IPS-20b (cell line): ENCODE results near the gene RPP25L.

Experiments
- H3K27ac ChIP-seq: one replicate; pipeline ENCODE4 v1.5.1; 2013; ENCODE audit warnings: low read length
- H3K27me3 ChIP-seq: 2 replicates; pipeline ENCODE4 v1.6.1; 2013; ENCODE audit warnings: mild to moderate bottlenecking, low read length, inconsistent platforms; ENCODE audit not compliant: insufficient read depth
- H3K36me3 ChIP-seq: 2 replicates; pipeline ENCODE4 v1.6.1; 2013; ENCODE audit warnings: low read depth, mild to moderate bottlenecking, inconsistent platforms, low read length, moderate library complexity; ENCODE audit not compliant: insufficient read depth
- H3K4me1 ChIP-seq: 2 replicates; pipeline ENCODE4 v1.6.1; 2013; ENCODE audit warnings: mild to moderate bottlenecking, control low read depth, inconsistent platforms, low read length, moderate library complexity; ENCODE audit not compliant: insufficient read depth
- H3K4me3 ChIP-seq: 2 replicates; pipeline ENCODE4 v1.5.1; 2013; ENCODE audit warnings: mild to moderate bottlenecking, low read length, inconsistent platforms
- H3K9ac ChIP-seq: 2 replicates; pipeline ENCODE4 v1.6.1; 2013; ENCODE audit warnings: low read depth, mild to moderate bottlenecking, inconsistent platforms, low read length, moderate library complexity
- H3K9me3 ChIP-seq: 2 replicates; pipeline ENCODE4 v1.6.1; 2013; ENCODE audit warnings: mild to moderate bottlenecking, low read depth, low read length, inconsistent platforms; ENCODE audit not compliant: insufficient read depth

RPP25L gene

DNA sequence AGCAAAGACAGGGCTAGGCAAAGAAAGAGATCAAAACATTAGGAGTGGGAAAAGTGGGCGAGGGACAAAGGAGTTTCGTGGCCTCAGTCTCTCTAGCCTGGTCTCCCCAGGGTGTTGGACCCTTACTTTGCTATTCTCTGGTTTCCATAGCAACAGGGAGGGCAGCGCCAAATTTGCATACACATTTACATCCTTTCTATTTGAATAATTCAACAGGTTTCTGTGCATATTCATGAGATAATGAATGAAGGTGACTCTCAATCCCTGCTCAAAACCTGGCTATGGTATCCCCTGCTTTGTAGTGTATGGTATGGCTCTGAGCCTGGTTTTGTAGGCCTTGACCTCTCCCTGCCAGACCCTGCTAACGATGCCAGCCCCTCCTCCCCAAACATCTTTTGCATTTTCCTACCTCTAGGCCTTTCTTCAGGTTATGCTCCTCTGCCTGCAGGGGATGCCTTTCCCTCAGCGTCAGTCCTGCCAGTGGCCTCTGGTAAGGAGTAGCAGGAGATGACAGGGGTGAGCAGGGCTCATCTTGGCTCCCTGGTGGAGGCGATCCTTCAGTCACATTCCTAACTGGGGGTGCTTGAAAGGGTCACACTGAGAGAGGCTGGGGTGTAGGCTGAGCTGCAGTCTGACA is 9.8 kb downstream of the RPP25L start:
- H3K27ac ChIP-seq: no peak overlapping the region
- no peak overlapping the region for H3K9ac ChIP-seq
- no peaks in the 10 kb centered on the region for H3K9me3 ChIP-seq
- H3K27me3 ChIP-seq: peaks cover 17% of the 10 kb centered on the region
- H3K36me3 ChIP-seq: no peaks in the 10 kb centered on the region
- H3K4me1 ChIP-seq: no peaks in the 10 kb centered on the region
- no peak overlapping the region for H3K4me3 ChIP-seq

DNA sequence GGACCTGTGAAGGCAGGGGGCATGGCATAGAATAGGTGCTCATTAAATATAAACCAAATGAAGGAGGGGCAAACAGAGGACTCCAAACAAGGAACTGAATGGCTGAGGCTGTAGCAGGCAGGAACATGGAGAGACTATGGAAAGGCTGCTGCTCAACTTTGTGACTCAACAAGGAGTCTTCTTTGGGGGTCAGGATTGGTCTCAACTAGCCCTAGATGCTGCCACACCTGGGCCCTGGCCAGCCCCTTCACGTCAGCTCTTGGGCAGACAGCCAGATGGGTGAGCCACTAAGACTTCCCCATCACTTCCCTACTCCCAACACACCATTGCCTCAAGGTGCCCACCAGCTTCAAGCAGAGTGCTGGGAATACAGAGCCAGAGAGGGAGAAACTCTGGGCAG is 11.0 kb downstream of the RPP25L start:
- Histone ChIP-seq H3K27ac (no peak overlapping the region), H3K36me3 (no peaks in the 10 kb centered on the region), H3K27me3 (peaks cover 13% of the 10 kb centered on the region), H3K4me1 (no peaks in the 10 kb centered on the region), H3K9ac (no peak overlapping the region), H3K4me3 (no peak overlapping the region), H3K9me3 (no peaks in the 10 kb centered on the region)

DNA sequence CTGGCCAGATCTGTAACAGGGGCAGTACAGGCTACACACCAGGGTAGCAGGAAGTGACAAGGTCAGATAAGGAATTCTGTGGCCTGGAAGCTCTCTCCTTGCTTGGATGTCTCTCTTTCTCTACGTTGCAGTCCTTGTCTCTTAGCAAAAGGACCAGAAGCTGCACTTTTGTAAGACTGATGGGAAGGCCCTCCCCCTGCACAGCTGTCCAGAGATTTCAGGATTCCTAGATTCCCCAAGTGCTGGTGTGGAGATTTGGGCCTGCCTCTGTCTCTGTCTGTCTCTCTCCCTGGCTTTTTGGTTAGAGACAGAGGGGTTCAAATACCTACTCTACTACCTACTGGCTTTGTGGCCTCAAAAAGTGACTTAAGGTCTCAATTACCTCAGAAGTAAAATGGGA is 12.4 kb downstream of the RPP25L start:
- peaks cover 8% of the 10 kb centered on the region; the same call in 1 of the 2 replicates for H3K27me3 ChIP-seq

DNA sequence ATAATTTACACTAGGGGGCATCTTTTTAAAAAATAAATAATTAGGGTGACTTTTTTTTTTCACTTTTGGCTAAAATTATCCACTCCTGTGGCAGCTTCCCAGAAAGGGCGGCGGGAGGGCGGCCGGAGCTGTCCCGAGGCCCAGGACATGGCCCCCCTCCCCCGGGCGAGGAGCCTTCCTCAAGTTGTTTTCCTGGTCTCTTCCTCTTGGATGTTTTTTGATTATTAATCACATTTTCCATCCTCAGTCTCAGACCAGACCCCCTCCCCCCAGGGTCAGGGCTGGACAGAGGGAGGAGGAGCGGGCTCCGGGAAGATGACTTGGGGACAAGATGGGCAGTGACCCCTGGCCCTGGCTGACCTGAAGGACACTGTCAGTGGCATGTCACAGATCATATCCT is 17.7 kb downstream of the RPP25L start:
- Histone ChIP-seq H3K27me3 (peaks cover 62% of the 10 kb centered on the region), H3K36me3 (no peaks in the 10 kb centered on the region), H3K4me1 (no peaks in the 10 kb centered on the region; the same call in 1 of the 2 replicates), H3K4me3 (no peak overlapping the region), H3K27ac (no peak overlapping the region), H3K9ac (no peak overlapping the region), H3K9me3 (no peaks in the 10 kb centered on the region)

More for the DNA sequence above, 12.4 kb downstream of the RPP25L start:
- no peak overlapping the region for H3K9ac ChIP-seq
- no peaks in the 10 kb centered on the region for H3K4me1 ChIP-seq
- H3K9me3 ChIP-seq: no peaks in the 10 kb centered on the region
- no peaks in the 10 kb centered on the region for H3K36me3 ChIP-seq
- no peak overlapping the region for H3K27ac ChIP-seq
- H3K4me3 ChIP-seq: no peak overlapping the region

DNA sequence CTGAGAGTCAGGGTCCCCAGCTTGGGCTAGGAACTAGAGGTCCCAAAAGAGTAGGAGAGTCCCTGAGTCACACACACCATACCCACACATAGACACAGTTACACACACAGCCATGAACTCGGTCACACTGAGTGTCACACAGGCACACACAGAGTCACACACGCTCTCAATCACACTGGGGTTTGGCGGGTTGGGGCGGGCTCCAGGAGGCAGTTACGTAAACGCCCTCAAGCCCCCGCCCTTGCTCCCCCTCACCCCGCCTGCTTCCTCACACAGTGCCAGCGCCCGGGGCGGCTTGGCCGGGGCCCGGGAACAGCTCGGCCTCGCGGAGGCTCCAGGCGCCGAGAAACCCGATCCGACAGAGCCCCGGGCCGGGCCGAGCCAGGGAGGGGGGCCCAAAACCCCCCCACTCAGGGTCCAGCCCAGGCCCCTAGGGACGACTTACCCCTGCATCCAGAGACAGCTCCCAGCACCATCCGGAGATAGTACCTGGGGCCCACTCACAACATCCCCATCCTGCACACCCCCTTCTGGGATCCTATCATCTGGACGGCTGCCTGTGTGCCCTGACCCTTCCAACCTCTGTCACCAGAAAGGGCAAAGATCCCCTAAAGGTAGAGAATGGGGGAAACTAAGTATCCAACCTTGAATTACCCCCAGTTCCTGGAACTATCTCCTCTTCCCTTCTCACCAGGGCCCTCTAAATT is 18.8 kb downstream of the RPP25L start:
- no peak overlapping the region; the same call in 1 of the 2 replicates for H3K4me3 ChIP-seq
- no peak overlapping the region for H3K9ac ChIP-seq
- no peaks in the 10 kb centered on the region for H3K36me3 ChIP-seq
- H3K27me3 ChIP-seq: peaks cover 73% of the 10 kb centered on the region
- H3K27ac ChIP-seq: no peak overlapping the region
- no peaks in the 10 kb centered on the region for H3K9me3 ChIP-seq
- H3K4me1 ChIP-seq: no peaks in the 10 kb centered on the region; the same call in 1 of the 2 replicates

DNA sequence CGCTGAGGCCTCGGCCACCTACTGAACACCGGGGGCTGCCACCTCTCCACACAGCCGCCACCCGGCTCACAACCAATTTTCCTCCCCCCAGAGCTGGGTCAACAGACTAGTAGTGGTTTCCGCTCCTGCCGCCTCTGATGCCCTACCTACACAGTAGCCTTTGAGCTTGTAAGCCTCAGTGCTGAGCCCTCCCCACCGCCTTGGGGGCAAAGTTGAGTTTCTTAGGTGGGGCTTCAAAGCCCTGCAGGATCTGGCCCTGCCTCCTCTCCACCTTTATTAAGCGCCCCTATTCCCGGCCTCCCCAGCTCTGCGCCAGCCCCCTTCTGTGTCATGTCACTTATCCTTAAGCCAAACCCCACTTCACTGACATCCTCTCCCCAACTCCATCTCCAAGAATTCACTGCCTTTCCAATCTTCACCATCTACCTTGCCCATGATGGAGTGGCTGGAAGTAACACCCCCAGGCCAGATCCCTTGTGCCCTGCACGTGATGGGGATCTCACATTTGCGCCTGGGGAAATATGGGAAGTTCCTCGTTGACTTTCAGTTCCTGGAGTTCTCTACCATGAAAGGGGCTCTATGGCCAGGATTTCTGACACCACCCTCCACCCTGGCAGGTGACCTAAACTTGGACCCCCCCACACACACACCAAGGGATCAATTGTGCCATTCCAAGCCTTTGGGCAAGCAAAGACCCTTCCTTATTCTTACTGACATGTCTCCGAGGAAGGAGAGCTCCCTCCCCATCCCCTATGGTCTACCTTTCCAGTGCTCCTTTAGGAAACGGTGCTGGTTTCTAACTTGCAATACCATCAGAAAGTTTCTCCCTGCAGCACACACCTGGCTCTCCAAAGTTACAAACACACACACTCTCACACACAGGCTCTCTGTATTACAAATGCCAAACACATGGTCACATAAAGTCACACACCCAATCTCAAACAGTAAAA is 19.7 kb downstream of the RPP25L start:
- no peak overlapping the region for H3K27ac ChIP-seq
- peaks cover 82% of the 10 kb centered on the region for H3K27me3 ChIP-seq
- no peak overlapping the region; the same call in 1 of the 2 replicates for H3K4me3 ChIP-seq

DNA sequence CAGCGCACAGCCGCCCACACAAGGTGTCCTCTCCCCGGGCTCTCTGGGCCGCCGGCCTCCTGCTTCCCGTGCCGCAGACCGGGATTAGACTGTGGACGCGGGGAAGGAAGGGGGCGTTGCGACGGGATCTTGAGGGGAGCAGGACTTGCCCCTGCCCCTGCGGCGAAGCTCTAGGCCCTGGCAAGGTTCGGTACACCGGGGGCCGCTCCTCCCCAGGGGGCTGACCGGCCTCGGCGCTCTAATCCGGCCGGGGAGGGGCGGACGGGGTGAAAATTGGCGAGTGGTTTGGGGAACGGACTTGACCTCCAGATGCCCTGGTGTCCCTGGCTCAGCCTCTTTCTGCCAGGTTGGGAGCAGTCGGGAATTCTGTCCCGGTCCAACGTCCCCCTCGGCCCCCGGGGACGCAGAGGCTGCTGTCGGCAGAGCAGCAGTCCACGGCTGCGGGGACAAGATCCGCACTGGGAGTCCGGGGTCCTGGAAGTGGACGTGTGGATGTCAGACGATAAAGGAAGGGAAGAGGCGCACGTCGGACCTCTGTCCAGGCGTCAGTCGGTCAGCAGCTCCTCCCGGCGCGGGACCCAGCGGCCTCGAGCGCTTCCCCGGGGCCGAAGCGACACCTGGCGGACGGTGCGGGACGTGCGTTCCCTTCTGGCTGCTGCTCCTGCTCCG is 20.5 kb downstream of the RPP25L start:
- Histone ChIP-seq H3K9me3 (peaks cover 3% of the 10 kb centered on the region; the same call in 1 of the 2 replicates), H3K9ac (no peak overlapping the region), H3K4me1 (no peaks in the 10 kb centered on the region; the same call in 1 of the 2 replicates), H3K4me3 (peak overlapping the region; percentile 50; the same call in 1 of the 2 replicates), H3K27ac (no peak overlapping the region), H3K36me3 (no peaks in the 10 kb centered on the region), H3K27me3 (peaks cover 90% of the 10 kb centered on the region)

More for the DNA sequence above, 19.7 kb downstream of the RPP25L start:
- no peaks in the 10 kb centered on the region for H3K36me3 ChIP-seq
- no peak overlapping the region for H3K9ac ChIP-seq
- no peaks in the 10 kb centered on the region; the same call in 1 of the 2 replicates for H3K4me1 ChIP-seq
- H3K9me3 ChIP-seq: peaks cover 2% of the 10 kb centered on the region; the same call in 1 of the 2 replicates

DNA sequence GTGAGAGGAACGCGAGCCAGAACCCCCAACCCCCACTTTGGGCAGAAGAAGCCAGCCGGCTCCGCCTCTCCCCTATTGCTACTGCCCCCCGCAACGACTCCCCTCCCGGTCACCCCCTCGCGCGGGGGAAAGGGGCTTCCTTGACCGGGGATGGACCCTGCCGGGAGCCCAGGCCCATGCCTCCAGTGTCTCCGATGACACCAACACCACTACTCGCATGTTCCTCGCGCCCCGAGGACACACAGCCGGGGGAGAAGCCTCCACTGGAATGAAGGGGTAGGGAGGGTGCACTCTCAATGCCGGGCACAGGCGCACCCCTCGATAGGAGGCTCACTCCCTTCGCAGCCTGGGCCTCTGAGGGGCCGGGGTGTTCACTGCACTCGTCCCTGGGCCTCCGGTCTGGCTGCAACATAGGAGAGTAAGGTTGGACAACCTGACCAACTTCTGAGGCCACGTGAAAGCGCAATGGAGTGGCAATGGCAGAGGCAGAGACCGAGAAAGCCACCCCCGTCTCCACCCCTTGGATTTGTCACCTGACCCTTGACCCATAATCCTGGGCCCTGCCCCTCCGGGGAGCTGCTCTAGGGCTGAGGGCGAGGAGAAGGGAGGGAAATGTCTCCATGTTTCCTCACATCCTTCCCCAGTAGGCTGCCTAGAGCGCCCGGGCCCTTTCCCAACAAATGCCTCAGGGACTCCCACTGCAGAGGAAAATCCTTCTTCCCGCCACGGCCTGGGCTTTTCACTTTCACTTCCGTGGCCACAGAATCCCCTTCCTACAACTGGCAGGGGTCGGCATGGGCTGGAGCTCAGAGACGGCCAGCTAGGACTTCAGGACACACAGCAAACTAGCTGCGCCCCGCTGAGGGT is 21.3 kb downstream of the RPP25L start:
- H3K36me3 ChIP-seq: no peaks in the 10 kb centered on the region
- peak overlapping the region; percentile 50; the same call in 1 of the 2 replicates for H3K4me3 ChIP-seq
- H3K27ac ChIP-seq: no peak overlapping the region
- peaks cover 98% of the 10 kb centered on the region for H3K27me3 ChIP-seq
- peaks cover 8% of the 10 kb centered on the region; the same call in 1 of the 2 replicates for H3K4me1 ChIP-seq
- peaks cover 3% of the 10 kb centered on the region; the same call in 1 of the 2 replicates for H3K9me3 ChIP-seq
- no peak overlapping the region for H3K9ac ChIP-seq

DNA sequence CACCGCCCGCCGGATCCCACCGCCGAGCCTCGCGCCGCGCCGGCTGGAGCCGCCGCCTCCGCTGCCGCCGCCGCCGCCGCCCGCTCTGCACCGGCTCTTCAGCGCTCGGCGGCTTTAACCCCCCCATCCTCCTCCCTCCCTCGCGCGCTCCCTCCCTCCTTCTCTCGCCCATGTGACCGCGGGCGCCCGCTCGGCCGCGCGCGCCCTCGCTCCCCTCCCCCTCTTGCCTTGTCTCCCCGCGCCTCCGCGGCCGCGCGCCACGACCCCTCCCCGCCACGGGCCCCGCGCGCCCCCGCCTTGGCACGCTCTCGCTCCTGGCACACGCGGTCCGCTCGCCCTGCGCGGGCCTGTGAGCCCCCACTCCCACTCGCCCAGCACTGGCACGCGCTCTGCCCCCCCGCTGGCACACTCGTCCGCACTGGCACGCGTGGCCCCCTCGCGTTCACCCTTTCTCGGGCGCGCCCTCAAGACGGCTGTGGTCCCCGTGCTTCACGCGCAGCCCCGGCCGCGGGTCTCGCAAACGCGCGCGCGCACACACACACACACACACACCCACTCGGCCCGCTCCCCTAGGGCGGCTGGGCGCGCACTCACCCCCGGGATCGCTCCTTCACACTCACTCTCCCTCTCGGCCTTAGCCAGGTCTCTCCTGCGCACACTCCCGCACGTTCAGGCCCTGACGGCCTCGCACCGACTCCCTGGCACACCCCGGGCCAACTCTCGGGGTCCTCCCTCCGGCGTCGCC is 22.1 kb downstream of the RPP25L start, which contains the start of gene CNTFR:
Gene CNTFR (minus strand): TSS at position 89 of the 745 bp plus-strand sequence. CDS start 20,743 bp downstream, outside the sequence.
- peak within 1 kb of the TSS; percentile 50 for H3K4me3 ChIP-seq
- H3K4me1 ChIP-seq: peaks cover 13% of the 10 kb centered on the region
- no peak within 1 kb of the TSS for H3K27ac ChIP-seq
- H3K9ac ChIP-seq: no peak within 1 kb of the TSS
- peaks cover 100% of the 10 kb centered on the region for H3K27me3 ChIP-seq
- no peaks in the 10 kb centered on the region for H3K36me3 ChIP-seq
- H3K9me3 ChIP-seq: peaks cover 3% of the 10 kb centered on the region; the same call in 1 of the 2 replicates
